HAP-1 (cell line): Measurements from ENCODE around the gene CBFA2T3.
"Not testable (repeated sequence)": the region's sequence is repeated elsewhere in the genome, so short reads cannot be mapped to it uniquely, and the experiment has no call there.

ENCODE experiments used
- DNase-seq, 2 experiments: peaks; one replicate each; pipeline ENCODE4 v3.0.0-alpha.2; 2016 to 2020; ENCODE audit warnings: low spot score in 2 of 2
- H3K27me3 ChIP-seq: fragments of 250-450 bp; sonication (Bioruptor Pico); 2 replicates; pipeline ENCODE4 v1.5.1; 2020; ENCODE audit warnings: low read depth, mild to moderate bottlenecking, moderate library complexity
- H3K36me3 ChIP-seq: fragments of 250-450 bp; sonication (Bioruptor Pico); replicated peaks from 2 replicates; pipeline ENCODE4 v1.5.1; 2020; ENCODE audit warnings: mild to moderate bottlenecking
- H3K4me1 ChIP-seq: fragments of 250-450 bp; sonication (Bioruptor Pico); 2 replicates; pipeline ENCODE4 v1.5.1; 2020; ENCODE audit warnings: mild to moderate bottlenecking
- H3K4me3 ChIP-seq: fragments of 250-450 bp; sonication (Bioruptor Pico); 2 replicates; pipeline ENCODE4 v1.5.1; 2020; ENCODE audit warnings: mild to moderate bottlenecking, moderate library complexity
- H3K9me3 ChIP-seq: fragments of 250-450 bp; sonication (Bioruptor Pico); 2 replicates; pipeline ENCODE4 v1.5.1; 2020; ENCODE audit warnings: mild to moderate bottlenecking, moderate library complexity
- in situ Hi-C: fragments of 300-500 bp; cut with MboI; formaldehyde crosslinking; loops from 3 replicates; pipeline ENCODE4 v1.14.3; 2020; ENCODE audit warnings: low sequenced_read_pairs, inconsistent platforms, mixed read lengths

Gene CBFA2T3

GRCh38 chr16:88923450-88923849 lies 53.6 kb downstream of the CBFA2T3 start:
- Histone ChIP-seq H3K36me3 (no peaks in the 10 kb centered on the region), H3K4me1 (no peaks in the 10 kb centered on the region), H3K27me3 (no peaks in the 10 kb centered on the region), H3K4me3 (no peak overlapping the region), H3K9me3 (no peaks in the 10 kb centered on the region)
- DNase-seq = no peak
- in situ Hi-C loops = no loop called here

- no peak overlapping the region for H3K4me3 ChIP-seq
- in situ Hi-C loops = no loop called here
- H3K9me3 ChIP-seq = no peaks in the 10 kb centered on the region
- H3K4me1 ChIP-seq = no peaks in the 10 kb centered on the region
- H3K27me3 ChIP-seq = no peaks in the 10 kb centered on the region
- no peak for DNase-seq
- no peaks in the 10 kb centered on the region for H3K36me3 ChIP-seq
Measured at GRCh38 chr16:88922826-88923410, 54.1 kb downstream of the CBFA2T3 start.

DNA sequence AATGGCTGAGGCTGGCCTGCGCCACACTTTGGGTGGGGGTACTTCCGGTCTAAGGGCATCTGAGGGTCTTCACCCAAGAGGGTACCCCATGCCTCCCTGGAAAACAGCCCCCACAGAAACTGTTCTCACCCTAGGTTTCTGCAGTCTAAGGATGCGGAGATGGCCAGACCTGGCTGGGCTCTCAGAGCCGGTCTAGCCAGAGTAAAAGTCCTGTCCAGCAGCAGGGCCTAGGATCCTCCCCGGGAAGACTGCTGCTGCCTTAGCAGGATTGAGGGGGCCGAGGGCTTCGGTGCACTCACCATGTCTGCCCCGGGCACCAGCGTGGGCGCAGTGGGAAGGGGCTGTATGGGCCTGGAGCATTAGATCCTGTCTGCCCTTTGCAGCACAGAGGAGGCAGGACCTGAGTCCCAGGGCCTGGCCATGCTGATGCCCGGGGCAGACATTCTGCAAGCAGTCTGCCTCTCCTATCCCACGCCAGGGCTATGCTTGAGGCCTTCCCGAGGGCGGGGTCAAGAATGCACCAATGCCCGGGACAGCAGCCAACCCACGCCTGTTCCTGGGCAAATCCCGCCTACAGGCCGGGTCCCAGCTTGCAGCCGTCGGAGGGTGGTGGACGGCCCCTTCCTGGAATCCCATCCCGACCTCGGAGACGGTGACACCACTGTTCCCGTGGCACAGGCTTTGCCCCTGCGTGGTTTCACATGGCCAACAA lies 54.7 kb downstream of the CBFA2T3 start:
- Histone ChIP-seq H3K27me3 (no peaks in the 10 kb centered on the region), H3K9me3 (no peaks in the 10 kb centered on the region), H3K4me1 (no peaks in the 10 kb centered on the region), H3K36me3 (no peaks in the 10 kb centered on the region), H3K4me3 (no peak overlapping the region)
- DNase-seq = peak in 1 of 2 experiments; percentile 47
- in situ Hi-C loops = no loop called here

GRCh38 chr16:88921591-88921990 lies 55.4 kb downstream of the CBFA2T3 start:
- no peak for DNase-seq
- Histone ChIP-seq H3K9me3 (no peaks in the 10 kb centered on the region), H3K36me3 (no peaks in the 10 kb centered on the region), H3K27me3 (no peaks in the 10 kb centered on the region), H3K4me1 (no peaks in the 10 kb centered on the region), H3K4me3 (no peak overlapping the region)
- in situ Hi-C loops = no loop called here

GRCh38 chr16:88920618-88921590 lies 56.1 kb downstream of the CBFA2T3 start:
- in situ Hi-C loops = no loop called here
- Histone ChIP-seq H3K4me3 (no peak overlapping the region), H3K36me3 (no peaks in the 10 kb centered on the region), H3K4me1 (no peaks in the 10 kb centered on the region), H3K9me3 (no peaks in the 10 kb centered on the region), H3K27me3 (no peaks in the 10 kb centered on the region)
- DNase-seq = no peak

DNA sequence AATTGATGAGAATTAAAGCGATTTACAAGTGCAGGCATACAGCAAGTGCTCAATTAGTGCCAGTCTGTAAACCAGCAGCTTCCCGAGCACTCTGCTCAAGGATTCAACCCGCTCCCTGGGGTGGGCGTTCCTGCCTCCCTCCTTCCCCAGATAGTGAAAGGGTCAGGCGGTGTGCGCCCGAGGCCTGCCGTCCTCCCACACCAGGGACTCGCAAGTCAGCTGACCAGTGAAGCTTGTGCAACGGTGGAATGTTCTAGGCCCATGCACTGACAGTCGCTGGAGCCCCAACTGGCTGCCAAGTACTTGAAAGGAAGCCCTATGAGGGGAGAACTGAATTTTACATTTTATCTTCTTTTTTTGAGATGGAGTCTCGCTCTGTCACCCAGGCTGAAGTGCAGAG lies 57.1 kb downstream of the CBFA2T3 start:
- in situ Hi-C loops = no loop called here
- no peaks in the 10 kb centered on the region for H3K4me1 ChIP-seq
- DNase-seq = no peak

DNA sequence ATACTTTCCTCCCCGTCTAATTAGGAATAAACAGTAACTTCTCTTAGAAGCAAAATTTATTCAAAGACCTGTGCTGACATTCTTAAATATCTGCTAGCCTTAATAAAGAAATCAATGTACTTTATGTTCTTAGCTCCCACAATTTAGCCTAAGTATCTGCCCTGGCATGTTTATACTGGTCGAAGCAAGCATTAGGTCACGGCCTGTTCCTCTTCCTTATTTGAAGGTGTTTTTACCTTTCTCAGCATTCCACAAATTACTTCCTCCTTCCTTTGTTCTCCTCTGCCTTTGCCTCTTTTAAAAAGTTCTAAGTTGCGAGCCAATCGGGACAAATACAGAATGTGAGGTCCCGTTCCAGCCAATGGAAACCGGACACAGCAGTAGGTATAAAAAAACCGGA lies 58.1 kb downstream of the CBFA2T3 start:
- H3K36me3 ChIP-seq, H3K27me3 ChIP-seq, H3K4me3 ChIP-seq, DNase-seq, H3K4me1 ChIP-seq, H3K9me3 ChIP-seq, in situ Hi-C loops: not testable (repeated sequence)

More for the DNA sequence above, 57.1 kb downstream of the CBFA2T3 start:
- Histone ChIP-seq H3K36me3 (no peaks in the 10 kb centered on the region), H3K27me3 (no peaks in the 10 kb centered on the region), H3K9me3 (no peaks in the 10 kb centered on the region), H3K4me3 (no peak overlapping the region)

- DNase-seq = no peak
- in situ Hi-C loops = no loop called here
- no peak overlapping the region for H3K4me3 ChIP-seq
- no peaks in the 10 kb centered on the region for H3K27me3 ChIP-seq
- no peaks in the 10 kb centered on the region for H3K9me3 ChIP-seq
- H3K36me3 ChIP-seq = no peaks in the 10 kb centered on the region
- H3K4me1 ChIP-seq = no peaks in the 10 kb centered on the region
Measured at GRCh38 chr16:88917915-88918627, 58.9 kb downstream of the CBFA2T3 start.

DNA sequence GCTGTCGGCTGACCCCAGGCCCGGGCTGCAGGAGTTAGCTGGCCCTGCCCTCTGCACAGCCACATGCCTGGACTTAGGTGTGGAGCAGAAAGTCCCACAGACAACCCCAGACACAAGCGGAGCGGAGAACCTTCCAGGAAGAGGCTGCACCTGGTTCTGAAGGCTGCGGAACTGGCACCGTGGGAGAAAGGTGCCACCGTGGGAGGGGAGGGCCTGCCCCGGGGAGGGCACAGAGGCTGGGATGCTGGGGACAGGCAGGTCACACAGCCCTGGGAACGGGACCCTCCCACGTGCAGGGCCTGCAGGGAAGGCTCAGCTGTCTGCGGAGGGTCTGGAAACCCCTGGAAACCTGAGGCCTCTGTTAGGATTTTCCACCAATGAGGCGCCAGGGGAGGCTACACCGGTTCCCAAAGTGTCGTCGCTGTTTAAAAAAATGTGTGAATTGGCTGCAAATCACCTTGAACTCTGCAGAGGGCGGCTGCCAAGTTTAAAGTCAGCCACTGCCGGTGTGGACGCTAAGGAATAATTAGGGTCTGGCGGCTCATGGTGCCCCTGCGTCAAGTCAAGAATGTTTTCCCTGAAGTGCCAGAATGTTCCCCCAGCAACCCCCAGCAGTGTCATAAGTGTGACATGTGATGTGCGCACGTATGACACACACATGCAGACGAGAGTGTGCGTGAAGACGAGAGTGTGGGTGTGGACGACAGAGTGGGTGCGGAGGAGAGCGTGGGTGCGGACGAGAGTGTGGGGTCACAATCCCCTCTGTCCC lies 59.7 kb downstream of the CBFA2T3 start:
- no peaks in the 10 kb centered on the region for H3K4me1 ChIP-seq
- H3K4me3 ChIP-seq = no peak overlapping the region
- H3K27me3 ChIP-seq = no peaks in the 10 kb centered on the region
- DNase-seq = no peak
- in situ Hi-C loops = no loop called here
- H3K9me3 ChIP-seq = no peaks in the 10 kb centered on the region
- H3K36me3 ChIP-seq = no peaks in the 10 kb centered on the region

DNA sequence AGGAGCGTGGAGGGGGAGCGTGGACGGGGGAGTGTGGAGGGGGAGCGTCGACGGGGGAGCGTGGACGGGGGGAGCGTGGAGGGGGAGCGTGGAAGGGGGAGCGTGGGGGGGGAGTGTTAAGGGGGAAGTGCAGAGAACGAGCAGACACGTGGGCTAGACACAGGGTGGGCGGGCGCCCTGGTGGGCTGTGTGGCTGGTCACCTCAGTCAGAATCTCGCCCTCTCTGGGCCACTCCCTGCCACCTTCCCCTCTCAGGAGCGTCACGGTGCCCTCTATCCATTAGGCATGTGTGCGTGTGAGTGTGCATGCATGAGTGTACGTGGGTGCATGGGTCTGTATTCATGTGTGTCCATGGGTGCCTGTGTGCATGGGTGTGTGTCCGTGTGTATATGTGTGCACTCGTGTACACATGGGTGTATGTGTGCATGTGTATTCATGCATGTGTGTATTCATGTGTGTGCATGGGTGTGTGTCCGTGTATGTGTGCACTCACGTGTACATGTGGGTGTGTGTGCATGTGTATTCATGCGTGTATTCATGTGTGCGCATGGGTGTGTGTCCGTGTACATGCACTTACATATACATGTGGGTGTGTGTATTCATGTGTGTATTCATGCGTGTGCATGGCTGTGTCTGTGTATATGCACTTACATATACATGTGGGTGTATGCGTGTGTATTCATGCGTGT lies 61.2 kb downstream of the CBFA2T3 start:
- Histone ChIP-seq H3K4me1 (no peaks in the 10 kb centered on the region), H3K9me3 (no peaks in the 10 kb centered on the region), H3K27me3 (no peaks in the 10 kb centered on the region), H3K36me3 (no peaks in the 10 kb centered on the region), H3K4me3 (no peak overlapping the region)
- in situ Hi-C loops = no loop called here
- DNase-seq = no peak

DNA sequence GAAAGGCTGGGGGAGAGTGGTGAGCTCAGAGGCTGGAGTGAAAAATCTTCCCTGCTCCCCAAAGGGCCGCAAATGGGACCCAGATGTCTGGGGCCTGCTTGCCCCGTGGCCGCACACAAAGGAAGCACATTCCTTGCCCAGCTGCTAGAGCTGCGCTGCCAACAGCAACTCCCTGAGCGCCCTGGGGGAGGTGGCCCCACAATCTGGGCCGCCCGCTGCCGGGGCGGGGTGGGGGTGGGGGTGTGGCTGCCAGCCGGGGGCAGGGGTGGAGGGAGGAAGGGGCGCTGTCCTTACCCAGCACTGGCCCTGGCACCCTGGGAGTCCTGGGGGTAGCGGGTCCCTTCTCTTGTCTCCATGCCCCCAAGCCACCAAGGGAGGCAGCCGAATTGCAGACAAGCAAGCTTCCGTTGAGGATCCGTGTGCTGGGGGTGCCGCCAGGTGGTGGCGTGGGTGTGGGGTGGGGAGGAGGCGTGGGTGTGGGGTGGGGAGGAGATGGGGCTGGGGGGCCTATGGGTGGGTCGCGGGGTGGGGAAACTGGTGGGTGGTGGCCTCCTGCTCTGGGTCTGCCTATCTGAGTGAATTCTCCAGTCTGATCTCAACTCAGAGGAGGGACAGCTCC lies 62.1 kb downstream of the CBFA2T3 start:
- H3K9me3 ChIP-seq = no peaks in the 10 kb centered on the region
- H3K36me3 ChIP-seq = no peaks in the 10 kb centered on the region
- in situ Hi-C loops = no loop called here
- H3K27me3 ChIP-seq = no peaks in the 10 kb centered on the region
- H3K4me3 ChIP-seq = no peak overlapping the region
- H3K4me1 ChIP-seq = no peaks in the 10 kb centered on the region
- DNase-seq = no peak

- in situ Hi-C loops = no loop called here
- no peaks in the 10 kb centered on the region for H3K4me1 ChIP-seq
- no peak for DNase-seq
Measured at GRCh38 chr16:88913870-88914269, 63.1 kb downstream of the CBFA2T3 start.

More at GRCh38 chr16:88913870-88914269, 63.1 kb downstream of the CBFA2T3 start:
- no peaks in the 10 kb centered on the region for H3K9me3 ChIP-seq
- H3K4me3 ChIP-seq = no peak overlapping the region
- H3K36me3 ChIP-seq = no peaks in the 10 kb centered on the region
- H3K27me3 ChIP-seq = no peaks in the 10 kb centered on the region
